Thymus (tissue), 11 donors: Measurements from ENCODE around the gene SEPTIN2. TPM values are rescaled to one million over a fixed set of nuclear protein-coding genes. Genes with fewer than 3 reads are reported as not detected.
"Not testable (repeated sequence)": the region's sequence is repeated elsewhere in the genome, so short reads cannot be mapped to it uniquely, and the experiment has no call there.

Experiments
- DNase-seq, 9 donors: peaks; one replicate each; pipeline ENCODE4 v3.0.0-alpha.2; 2013; ENCODE audit warnings: low spot score in 9 of 9, low read depth in 6 of 9, missing footprints in 1 of 9
- H3K27ac ChIP-seq, 2 donors: one replicate each; pipeline ENCODE4 v1.5.1; 2013; ENCODE audit warnings: control low read depth in 1 of 2, low read depth in 1 of 2, low read length in 1 of 2, mild to moderate bottlenecking in 1 of 2, moderate library complexity in 1 of 2
- H3K27me3 ChIP-seq, 2 donors: one replicate each; pipeline ENCODE4 v1.5.1; 2013; ENCODE audit warnings: low read length in 1 of 2; ENCODE audit not compliant: control insufficient read depth in 2 of 2, insufficient read depth in 1 of 2
- H3K36me3 ChIP-seq, 2 donors: one replicate each; pipeline ENCODE4 v1.5.1; 2013; ENCODE audit warnings: low read length in 1 of 2, mild to moderate bottlenecking in 1 of 2, moderate library complexity in 1 of 2; ENCODE audit not compliant: control insufficient read depth in 2 of 2, insufficient read depth in 2 of 2
- H3K4me1 ChIP-seq, 2 donors: one replicate each; pipeline ENCODE4 v1.5.1; 2013; ENCODE audit warnings: low read length in 2 of 2; ENCODE audit not compliant: control insufficient read depth in 2 of 2, insufficient read depth in 2 of 2
- H3K4me3 ChIP-seq, 2 donors: one replicate each; pipeline ENCODE4 v1.5.1; 2013; ENCODE audit warnings: low read length in 2 of 2, control low read depth in 1 of 2, mild to moderate bottlenecking in 1 of 2
- H3K9me3 ChIP-seq, 2 donors: one replicate each; pipeline ENCODE4 v1.5.1; 2013; ENCODE audit warnings: low read length in 1 of 2, mild to moderate bottlenecking in 1 of 2; ENCODE audit not compliant: control insufficient read depth in 2 of 2, insufficient read depth in 1 of 2
- WGBS: extraction: QIAGEN DNeasy Blood & Tissue Kit; methylation state at CpG from one replicate; pipeline ENCODE4 v1.1.7; 2013; 5-methylcytosine and 5-hydroxymethylcytosine counted together
- polyA plus RNA-seq: library from polyadenylated mRNA; stranded (reverse); fragments of 200-250 nt; gene quantifications from one replicate; pipeline ENCODE4 v1.2.3, GENCODE V29; 2013
- total RNA-seq: library from RNA; stranded (reverse); fragments of 120-200 nt; gene quantifications from one replicate; pipeline ENCODE4 v1.2.4, GENCODE V29; 2013
- donor health status: healthy.

SEPTIN2 gene
- total and polyA plus RNA-seq, 2 donors: 149 to 189 TPM

DNA sequence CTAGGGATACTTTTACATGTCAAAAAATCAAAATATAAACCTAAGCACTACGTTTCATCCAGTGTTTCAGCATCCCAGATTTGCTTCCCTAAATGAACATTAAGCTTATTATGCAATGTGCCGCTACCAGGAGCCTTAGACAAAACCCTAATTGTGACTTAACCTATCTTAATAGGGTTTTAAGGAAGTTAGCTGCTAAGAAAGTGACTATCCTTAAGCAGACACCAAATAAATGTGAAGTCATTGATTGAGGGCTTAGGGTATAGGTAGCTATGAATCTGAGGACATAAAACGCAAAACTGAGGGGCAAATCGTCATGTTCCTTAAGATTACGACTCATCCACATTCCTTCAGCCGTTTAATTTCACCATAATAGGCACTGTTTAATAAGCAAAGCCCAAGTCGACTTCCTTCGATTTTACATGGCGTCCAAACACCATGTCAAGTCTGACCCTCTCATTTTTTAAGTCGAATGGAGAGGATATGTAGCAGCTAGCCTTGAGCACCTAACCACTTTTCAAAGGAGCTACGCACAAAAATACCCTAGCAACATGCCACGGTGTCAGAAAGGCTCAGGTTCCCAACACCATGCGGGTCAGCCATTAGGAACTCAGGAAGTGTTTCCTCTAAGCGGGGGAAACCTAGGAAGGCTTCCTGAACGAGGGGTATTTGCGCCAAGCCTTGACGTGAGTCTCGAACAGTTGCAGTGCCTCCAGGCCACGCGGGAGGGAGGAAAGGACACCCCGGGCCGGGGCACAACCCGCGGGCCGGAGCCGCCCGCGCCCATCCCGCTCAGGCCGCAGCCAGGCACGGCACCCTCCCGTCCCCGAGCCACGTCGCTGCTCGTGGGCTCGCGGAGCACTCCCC lies 1.3 kb upstream of the SEPTIN2 start:
- no peaks in the 10 kb centered on the region for H3K27me3 ChIP-seq
- WGBS: 4% methylated on average over 38 of the region's 38 CpGs
- H3K9me3 ChIP-seq: peaks cover 0 to 2% of the 10 kb centered on the region in 2 donors
- H3K4me1 ChIP-seq: peaks cover 15 to 50% of the 10 kb centered on the region in 2 donors
- peak overlapping the region; percentile 98 to 99 for H3K27ac ChIP-seq
- H3K36me3 ChIP-seq: no peaks in the 10 kb centered on the region
- peak overlapping the region; percentile 80 to 98 for H3K4me3 ChIP-seq
- DNase-seq: peak in 2 of 9 donors; percentile 26 to 28

DNA sequence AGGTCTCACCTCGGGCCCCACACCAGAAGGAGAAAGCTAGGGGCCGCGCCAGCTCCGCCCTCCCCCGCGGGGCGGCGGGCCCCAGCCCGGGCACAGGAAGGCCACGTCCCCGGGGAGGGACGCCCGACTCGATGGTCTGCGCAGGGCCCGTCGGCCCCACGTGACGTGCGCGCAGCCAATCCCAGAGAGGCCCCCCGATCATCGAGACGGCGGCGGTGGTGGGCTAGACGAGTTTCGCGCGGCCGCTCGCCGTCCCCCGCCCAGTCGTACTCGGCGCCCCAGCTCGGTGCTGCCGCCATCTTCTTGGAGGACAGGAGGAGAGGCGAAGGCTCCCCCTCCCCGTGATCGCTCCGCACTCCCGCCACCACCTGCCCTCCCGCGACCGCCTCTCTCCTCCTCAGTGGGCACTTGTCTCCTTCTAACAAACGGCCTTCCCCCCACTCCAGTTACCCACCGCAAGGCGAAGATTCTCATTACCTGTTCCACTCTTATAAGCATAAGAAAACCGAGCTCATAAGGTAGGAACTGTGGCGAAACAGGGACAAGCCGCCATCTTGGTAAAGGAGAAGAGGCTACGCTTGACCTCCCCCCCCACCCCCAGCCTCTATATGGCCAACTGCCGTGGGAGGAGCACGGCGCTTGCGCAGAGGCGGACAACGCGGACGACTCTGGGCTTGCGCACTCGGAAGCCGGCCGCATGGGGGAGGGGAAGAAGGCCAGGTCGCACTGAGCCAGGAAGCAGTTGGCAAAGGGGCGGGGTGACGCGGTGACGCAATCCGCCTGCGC lies 439 bp upstream of the SEPTIN2 start, which contains the start of gene HDLBP:
Gene HDLBP (minus strand): TSS at position 580 of the 786 bp plus-strand sequence. CDS start 48,803 bp downstream, outside the sequence.
- no peaks in the 10 kb centered on the region for H3K27me3 ChIP-seq
- peak within 1 kb of the TSS; percentile 80 to 98 for H3K4me3 ChIP-seq
- peak; percentile 95 to 100 (median 99) for DNase-seq
- peak within 1 kb of the TSS; percentile 98 to 99 for H3K27ac ChIP-seq
- H3K9me3 ChIP-seq: peaks cover 0 to 2% of the 10 kb centered on the region in 2 donors
- no peaks in the 10 kb centered on the region for H3K36me3 ChIP-seq
- H3K4me1 ChIP-seq: peaks cover 10 to 45% of the 10 kb centered on the region in 2 donors
- under 1% methylated on average over 73 of the region's 73 CpGs for WGBS

- WGBS: 38% methylated on average over 4 of the region's 4 CpGs
- DNase-seq: no peak
- peak overlapping the region; percentile 80 to 98 for H3K4me3 ChIP-seq
- H3K27me3 ChIP-seq: no peaks in the 10 kb centered on the region
- H3K27ac ChIP-seq: peak overlapping the region; percentile 83 to 92
- H3K36me3 ChIP-seq: peaks cover 0 to under 1% of the 10 kb centered on the region in 2 donors
- peaks cover 12 to 33% of the 10 kb centered on the region in 2 donors for H3K4me1 ChIP-seq
- H3K9me3 ChIP-seq: peaks cover 0 to 2% of the 10 kb centered on the region in 2 donors
These were observed 1.1 kb downstream of the SEPTIN2 start for GRCh38 chr2:241316825-241317224.

DNA sequence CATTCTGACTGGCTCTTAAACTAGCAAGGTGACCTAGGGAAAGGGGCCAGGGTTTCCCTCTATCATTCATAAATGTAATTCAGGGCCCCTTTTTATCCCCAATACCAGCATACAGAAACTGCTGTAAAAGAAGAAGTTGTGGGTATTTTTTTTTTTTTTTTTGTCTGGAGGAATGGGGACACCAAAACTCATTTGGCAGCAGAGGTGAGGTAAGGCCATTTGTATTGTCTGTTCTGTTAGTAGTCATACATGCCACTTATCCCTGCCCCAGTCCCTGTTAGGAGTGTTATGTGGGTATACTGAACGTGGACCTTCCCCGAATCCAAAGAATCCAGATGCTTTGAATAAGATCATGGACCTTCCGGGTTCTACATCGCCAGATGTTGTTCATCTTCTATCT lies 1.7 kb downstream of the SEPTIN2 start:
- peaks cover 0 to 2% of the 10 kb centered on the region in 2 donors for H3K9me3 ChIP-seq
- 86% methylated on average over 4 of the region's 4 CpGs for WGBS
- H3K4me1 ChIP-seq: peaks cover 12 to 33% of the 10 kb centered on the region in 2 donors
- H3K27ac ChIP-seq: no peak overlapping the region
- no peaks in the 10 kb centered on the region for H3K27me3 ChIP-seq
- peaks cover 0 to 3% of the 10 kb centered on the region in 2 donors for H3K36me3 ChIP-seq
- peak overlapping the region; percentile 80 to 98 for H3K4me3 ChIP-seq
- DNase-seq: no peak

DNA sequence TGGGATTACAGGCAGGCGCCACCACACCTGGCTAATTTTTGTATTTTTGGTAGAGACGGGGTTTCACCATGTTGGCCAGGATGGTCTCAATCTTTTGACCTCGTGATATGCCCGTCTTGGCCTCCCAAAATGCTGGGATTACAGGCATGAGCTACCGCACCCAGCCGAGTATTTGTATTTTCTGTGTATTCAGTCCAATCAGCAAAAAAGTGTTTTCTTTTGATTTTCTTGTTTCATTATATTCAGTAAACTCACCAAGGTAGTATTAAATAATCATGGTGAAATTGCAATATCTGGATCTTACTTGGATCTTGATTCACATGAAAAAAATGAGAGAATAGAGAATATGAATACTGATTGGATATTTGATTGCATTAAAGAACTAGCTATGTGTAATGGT lies 3.1 kb downstream of the SEPTIN2 start:
- not testable (repeated sequence) for H3K9me3 ChIP-seq, H3K4me3 ChIP-seq, H3K27me3 ChIP-seq, H3K27ac ChIP-seq, H3K36me3 ChIP-seq, DNase-seq
- WGBS: 98% methylated on average over 6 of the region's 6 CpGs
- H3K4me1 ChIP-seq: peaks cover 12 to 26% of the 10 kb centered on the region in 2 donors

GRCh38 chr2:241320394-241320793 lies 4.7 kb downstream of the SEPTIN2 start:
- DNase-seq: no peak
- H3K4me1 ChIP-seq: peaks cover 12 to 18% of the 10 kb centered on the region in 2 donors
- H3K36me3 ChIP-seq: peaks cover 0 to 14% of the 10 kb centered on the region in 2 donors
- peaks cover 0 to 2% of the 10 kb centered on the region in 2 donors for H3K9me3 ChIP-seq
- 97% methylated on average over 8 of the region's 8 CpGs for WGBS
- H3K27me3 ChIP-seq: no peaks in the 10 kb centered on the region
- H3K27ac ChIP-seq: no peak overlapping the region
- H3K4me3 ChIP-seq: no peak overlapping the region

GRCh38 chr2:241321033-241321432 lies 5.3 kb downstream of the SEPTIN2 start:
- H3K27me3 ChIP-seq: no peaks in the 10 kb centered on the region
- peaks cover 0 to 1% of the 10 kb centered on the region in 2 donors for H3K9me3 ChIP-seq
- peaks cover 0 to 17% of the 10 kb centered on the region in 2 donors for H3K36me3 ChIP-seq
- H3K27ac ChIP-seq: no peak overlapping the region
- no peak overlapping the region for H3K4me3 ChIP-seq
- H3K4me1 ChIP-seq: peaks cover 12 to 18% of the 10 kb centered on the region in 2 donors
- WGBS: 93% methylated on average over 1 of the region's 1 CpG
- no peak for DNase-seq

DNA sequence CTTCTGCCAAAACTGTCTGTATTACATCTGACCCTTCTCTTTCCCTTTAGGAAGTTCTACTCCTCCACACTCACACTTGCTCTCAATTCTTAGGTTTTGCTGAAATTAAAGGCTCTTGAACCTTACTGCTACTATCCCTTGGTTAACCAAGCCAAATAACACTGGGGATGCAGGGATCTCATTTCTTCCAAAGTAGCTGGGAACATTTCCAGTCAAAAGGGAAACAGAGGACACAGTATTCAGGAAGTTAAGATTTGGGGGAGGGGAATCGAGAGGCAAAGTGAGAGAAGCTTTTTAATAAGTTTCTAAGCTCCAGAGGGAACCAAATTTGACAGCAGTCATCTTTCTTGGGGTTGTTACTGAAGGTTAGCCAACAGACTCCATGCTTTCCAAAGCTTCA lies 6.2 kb downstream of the SEPTIN2 start:
- 73% methylated on average over 1 of the region's 1 CpG for WGBS
- Histone ChIP-seq H3K4me3 (no peak overlapping the region), H3K27ac (no peak overlapping the region), H3K27me3 (no peaks in the 10 kb centered on the region), H3K4me1 (peaks cover 12 to 14% of the 10 kb centered on the region in 2 donors), H3K9me3 (peaks cover 0 to 4% of the 10 kb centered on the region in 2 donors), H3K36me3 (peaks cover 3 to 24% of the 10 kb centered on the region in 2 donors)
- no peak for DNase-seq
